ENCODE results near the gene KCNJ2. TPM values are rescaled to one million over a fixed set of nuclear protein-coding genes. Genes with fewer than 3 reads are reported as not detected.

KCNJ2 gene
- total and polyA plus RNA-seq, 4 donors = 0.47 to 2.7 (median 1.4) TPM

DNA sequence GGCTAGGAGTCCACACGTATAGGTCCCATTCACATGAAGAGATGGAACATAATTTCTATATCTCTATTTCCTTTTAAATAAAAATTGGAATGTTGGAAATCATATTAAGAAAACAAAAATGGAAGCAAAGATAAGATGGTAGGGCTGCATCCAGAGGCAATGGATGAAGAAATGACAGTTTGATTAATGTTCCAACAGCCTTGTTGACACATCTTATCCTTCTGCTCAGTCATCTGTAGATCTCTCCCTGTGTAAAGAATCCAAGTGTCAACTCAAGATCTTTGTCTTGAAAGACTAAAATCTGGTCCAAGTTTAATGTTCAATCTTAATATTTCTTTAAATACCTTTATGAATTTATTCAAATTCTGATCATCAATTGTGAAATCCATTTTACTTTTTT lies 7.8 kb upstream of the KCNJ2 start:
- Histone ChIP-seq H3K9ac (ENCODE audit: low read depth in 1 of 2, low read length in 2 of 2) (no peak overlapping the region), H3K27ac (ENCODE audit: low read depth in 1 of 2, low read length in 2 of 2) (no peak overlapping the region), H3K36me3 (ENCODE audit: control insufficient read depth in 4 of 4, insufficient read depth in 3 of 4, low read depth in 1 of 4, low read length in 3 of 4) (no peaks in the 10 kb centered on the region), H3K4me1 (ENCODE audit: control insufficient read depth in 4 of 4, insufficient read depth in 4 of 4, low read length in 3 of 4) (no peaks in the 10 kb centered on the region), H3K4me3 (ENCODE audit: low read depth in 1 of 3, low read length in 3 of 3) (no peak overlapping the region), H3K27me3 (ENCODE audit: control insufficient read depth in 4 of 4, insufficient read depth in 4 of 4, low read length in 3 of 4) (peaks cover 0 to 3% (median 1%) of the 10 kb centered on the region in 4 donors), H3K9me3 (ENCODE audit: control insufficient read depth in 4 of 4, low read length in 3 of 4) (no peaks in the 10 kb centered on the region)
- WGBS = 65% methylated on average over 1 of the region's 1 CpG
- no peak for TF ChIP-seq RAD21 (IDR thresholded peaks at IDR 0.05)
- TF ChIP-seq, protein P1, sequence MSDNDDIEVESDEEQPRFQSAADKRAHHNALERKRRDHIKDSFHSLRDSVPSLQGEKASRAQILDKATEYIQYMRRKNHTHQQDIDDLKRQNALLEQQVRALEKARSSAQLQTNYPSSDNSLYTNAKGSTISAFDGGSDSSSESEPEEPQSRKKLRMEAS (IDR thresholded peaks at IDR 0.05) = no peak
- TF ChIP-seq FOXA2 (IDR thresholded peaks at IDR 0.05) = no peak
- no peak for TF ChIP-seq YY1 (IDR thresholded peaks at IDR 0.05)
- TF ChIP-seq HNF4G (IDR thresholded peaks at IDR 0.05) = no peak
- TF ChIP-seq EGR1 (IDR thresholded peaks at IDR 0.05; ENCODE audit: low read depth in 2 of 2) = no peak
- TF ChIP-seq, protein P2, sequence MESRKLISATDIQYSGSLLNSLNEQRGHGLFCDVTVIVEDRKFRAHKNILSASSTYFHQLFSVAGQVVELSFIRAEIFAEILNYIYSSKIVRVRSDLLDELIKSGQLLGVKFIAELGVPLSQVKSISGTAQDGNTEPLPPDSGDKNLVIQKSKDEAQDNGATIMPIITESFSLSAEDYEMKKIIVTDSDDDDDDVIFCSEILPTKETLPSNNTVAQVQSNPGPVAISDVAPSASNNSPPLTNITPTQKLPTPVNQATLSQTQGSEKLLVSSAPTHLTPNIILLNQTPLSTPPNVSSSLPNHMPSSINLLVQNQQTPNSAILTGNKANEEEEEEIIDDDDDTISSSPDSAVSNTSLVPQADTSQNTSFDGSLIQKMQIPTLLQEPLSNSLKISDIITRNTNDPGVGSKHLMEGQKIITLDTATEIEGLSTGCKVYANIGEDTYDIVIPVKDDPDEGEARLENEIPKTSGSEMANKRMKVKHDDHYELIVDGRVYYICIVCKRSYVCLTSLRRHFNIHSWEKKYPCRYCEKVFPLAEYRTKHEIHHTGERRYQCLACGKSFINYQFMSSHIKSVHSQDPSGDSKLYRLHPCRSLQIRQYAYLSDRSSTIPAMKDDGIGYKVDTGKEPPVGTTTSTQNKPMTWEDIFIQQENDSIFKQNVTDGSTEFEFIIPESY (IDR thresholded peaks at IDR 0.05) = no peak
- TF ChIP-seq, protein P3, sequence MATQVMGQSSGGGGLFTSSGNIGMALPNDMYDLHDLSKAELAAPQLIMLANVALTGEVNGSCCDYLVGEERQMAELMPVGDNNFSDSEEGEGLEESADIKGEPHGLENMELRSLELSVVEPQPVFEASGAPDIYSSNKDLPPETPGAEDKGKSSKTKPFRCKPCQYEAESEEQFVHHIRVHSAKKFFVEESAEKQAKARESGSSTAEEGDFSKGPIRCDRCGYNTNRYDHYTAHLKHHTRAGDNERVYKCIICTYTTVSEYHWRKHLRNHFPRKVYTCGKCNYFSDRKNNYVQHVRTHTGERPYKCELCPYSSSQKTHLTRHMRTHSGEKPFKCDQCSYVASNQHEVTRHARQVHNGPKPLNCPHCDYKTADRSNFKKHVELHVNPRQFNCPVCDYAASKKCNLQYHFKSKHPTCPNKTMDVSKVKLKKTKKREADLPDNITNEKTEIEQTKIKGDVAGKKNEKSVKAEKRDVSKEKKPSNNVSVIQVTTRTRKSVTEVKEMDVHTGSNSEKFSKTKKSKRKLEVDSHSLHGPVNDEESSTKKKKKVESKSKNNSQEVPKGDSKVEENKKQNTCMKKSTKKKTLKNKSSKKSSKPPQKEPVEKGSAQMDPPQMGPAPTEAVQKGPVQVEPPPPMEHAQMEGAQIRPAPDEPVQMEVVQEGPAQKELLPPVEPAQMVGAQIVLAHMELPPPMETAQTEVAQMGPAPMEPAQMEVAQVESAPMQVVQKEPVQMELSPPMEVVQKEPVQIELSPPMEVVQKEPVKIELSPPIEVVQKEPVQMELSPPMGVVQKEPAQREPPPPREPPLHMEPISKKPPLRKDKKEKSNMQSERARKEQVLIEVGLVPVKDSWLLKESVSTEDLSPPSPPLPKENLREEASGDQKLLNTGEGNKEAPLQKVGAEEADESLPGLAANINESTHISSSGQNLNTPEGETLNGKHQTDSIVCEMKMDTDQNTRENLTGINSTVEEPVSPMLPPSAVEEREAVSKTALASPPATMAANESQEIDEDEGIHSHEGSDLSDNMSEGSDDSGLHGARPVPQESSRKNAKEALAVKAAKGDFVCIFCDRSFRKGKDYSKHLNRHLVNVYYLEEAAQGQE (IDR thresholded peaks at IDR 0.05) = no peak
- TF ChIP-seq NR2F2 (IDR thresholded peaks at IDR 0.05) = no peak
- TF ChIP-seq HNF4A (conservative IDR thresholded peaks at IDR 0.05) = no peak
- TF ChIP-seq TAF1 (conservative IDR thresholded peaks at IDR 0.05) = no peak
- TF ChIP-seq JUND (IDR thresholded peaks at IDR 0.05) = no peak
- no peak for TF ChIP-seq SP1 (IDR thresholded peaks at IDR 0.05)
- no peak for TF ChIP-seq RXRA (IDR thresholded peaks at IDR 0.05)
- TF ChIP-seq CTCF (IDR thresholded peaks at IDR 0.05; ENCODE audit: low read depth, low read length, missing input control) = no peak
- no peak for TF ChIP-seq FOXA1 (IDR thresholded peaks at IDR 0.05)
- no peak for TF ChIP-seq GABPA (IDR thresholded peaks at IDR 0.05 in 1 of 2, conservative IDR thresholded peaks at IDR 0.05 in 1 of 2)
- no peak for TF ChIP-seq ATF3 (IDR thresholded peaks at IDR 0.05)
- no peak for DNase-seq (ENCODE audit: low spot score)
